Measurements from ENCODE around the gene HIF1AN.

- TF ChIP-seq SIRT6 (IDR thresholded peaks at IDR 0.05; ENCODE audit: low read length) (no peak), EP300 (IDR thresholded peaks at IDR 0.05; ENCODE audit: borderline replicate concordance in 1 of 2, low read depth in 2 of 2, low read length in 2 of 2) (no peak), BCL11A (IDR thresholded peaks at IDR 0.05; ENCODE audit: low read depth in 2 of 2, low read length in 2 of 2) (no peak)
Measured at GRCh38 chr10:100598166-100598565, 62.4 kb downstream of the HIF1AN start.

All from H1 (cell line).